ENCODE results near the gene PTPA.

DNA sequence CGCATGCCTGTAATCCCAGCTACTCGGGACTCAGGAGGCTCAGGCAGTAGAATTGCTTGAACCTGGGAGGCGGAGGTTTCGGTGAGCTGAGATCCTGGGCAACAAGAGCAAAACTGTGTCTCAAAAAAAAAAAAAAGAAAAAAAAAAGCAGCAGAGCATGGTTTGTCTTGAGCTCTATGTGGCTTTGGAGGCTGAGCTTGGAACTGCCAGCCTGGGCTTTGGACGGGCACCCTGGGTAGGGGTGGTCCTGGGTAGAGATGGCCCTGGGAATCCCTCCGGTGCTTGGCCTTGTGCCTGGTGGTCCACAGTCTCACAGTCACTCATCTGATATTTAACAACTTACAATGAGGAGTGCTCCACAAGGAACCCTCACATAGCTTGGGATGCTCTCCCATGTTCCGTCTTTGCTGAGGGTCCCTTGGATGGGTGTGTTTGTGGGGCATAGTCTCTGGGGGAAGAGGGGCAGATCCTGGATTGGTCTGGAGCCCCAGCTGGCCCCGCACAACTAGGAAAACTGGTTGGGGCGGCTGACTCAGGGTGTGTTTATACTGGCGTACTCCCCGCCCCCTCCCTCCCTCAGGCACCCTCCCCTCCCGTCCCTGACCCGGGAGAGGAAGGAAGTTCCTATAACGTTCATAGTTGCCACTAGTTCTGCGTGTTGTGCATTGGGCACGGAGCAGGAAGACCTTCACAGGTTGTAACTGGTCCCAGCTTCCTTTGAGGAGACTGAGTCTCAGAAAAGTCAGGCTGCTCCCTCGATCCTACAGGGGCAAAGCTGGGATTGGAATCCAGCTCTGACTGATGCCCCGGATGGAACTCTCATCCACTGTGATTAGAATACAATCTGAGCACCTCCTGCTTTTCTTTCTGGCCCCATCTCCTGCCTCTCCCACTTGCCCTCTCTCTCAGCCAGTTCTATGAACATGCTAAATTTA, 55.7 kb downstream of the PTPA start:
- no peak for TF ChIP-seq CTCF (IDR thresholded peaks at IDR 0.05)
- TF ChIP-seq POLR2A (IDR thresholded peaks at IDR 0.05): no peak
- TF ChIP-seq POLR2AphosphoS5 (IDR thresholded peaks at IDR 0.05): no peak
